ENCODE measurements around the gene HOXA13.

HOXA13 gene

DNA sequence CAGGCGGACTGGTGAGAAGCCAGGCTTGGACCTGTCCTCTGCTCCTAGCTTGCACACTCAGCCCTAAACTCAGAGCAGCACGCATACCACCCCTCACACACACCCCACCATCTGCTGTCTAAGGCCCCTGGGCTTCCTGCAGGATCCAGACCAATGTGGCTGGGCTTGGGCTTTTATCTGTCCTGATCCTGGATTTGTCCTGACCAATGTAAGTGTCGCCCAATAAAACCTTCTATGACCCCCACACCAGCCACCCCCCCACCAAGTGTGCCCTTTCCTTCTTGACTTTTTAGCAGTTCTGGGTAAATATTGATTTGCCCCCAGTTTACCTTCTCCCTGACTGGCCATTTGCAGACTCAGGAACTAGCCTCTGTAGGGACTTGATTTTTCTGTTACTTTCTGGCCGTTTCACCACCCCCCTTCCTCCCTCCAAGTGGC lies 1.7 kb upstream of the HOXA13 start:
- TF ChIP-seq, protein P1, sequence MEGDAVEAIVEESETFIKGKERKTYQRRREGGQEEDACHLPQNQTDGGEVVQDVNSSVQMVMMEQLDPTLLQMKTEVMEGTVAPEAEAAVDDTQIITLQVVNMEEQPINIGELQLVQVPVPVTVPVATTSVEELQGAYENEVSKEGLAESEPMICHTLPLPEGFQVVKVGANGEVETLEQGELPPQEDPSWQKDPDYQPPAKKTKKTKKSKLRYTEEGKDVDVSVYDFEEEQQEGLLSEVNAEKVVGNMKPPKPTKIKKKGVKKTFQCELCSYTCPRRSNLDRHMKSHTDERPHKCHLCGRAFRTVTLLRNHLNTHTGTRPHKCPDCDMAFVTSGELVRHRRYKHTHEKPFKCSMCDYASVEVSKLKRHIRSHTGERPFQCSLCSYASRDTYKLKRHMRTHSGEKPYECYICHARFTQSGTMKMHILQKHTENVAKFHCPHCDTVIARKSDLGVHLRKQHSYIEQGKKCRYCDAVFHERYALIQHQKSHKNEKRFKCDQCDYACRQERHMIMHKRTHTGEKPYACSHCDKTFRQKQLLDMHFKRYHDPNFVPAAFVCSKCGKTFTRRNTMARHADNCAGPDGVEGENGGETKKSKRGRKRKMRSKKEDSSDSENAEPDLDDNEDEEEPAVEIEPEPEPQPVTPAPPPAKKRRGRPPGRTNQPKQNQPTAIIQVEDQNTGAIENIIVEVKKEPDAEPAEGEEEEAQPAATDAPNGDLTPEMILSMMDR (IDR thresholded peaks at IDR 0.05; ENCODE audit: low read depth, low read length, missing control alignments) = no peak
- peak overlapping the region; percentile 46 for H3K4me3 ChIP-seq (replicated peaks; ENCODE audit: low read depth, low read length)
- no peak for DNase-seq (ENCODE audit: extremely low read depth, low read depth)

DNA sequence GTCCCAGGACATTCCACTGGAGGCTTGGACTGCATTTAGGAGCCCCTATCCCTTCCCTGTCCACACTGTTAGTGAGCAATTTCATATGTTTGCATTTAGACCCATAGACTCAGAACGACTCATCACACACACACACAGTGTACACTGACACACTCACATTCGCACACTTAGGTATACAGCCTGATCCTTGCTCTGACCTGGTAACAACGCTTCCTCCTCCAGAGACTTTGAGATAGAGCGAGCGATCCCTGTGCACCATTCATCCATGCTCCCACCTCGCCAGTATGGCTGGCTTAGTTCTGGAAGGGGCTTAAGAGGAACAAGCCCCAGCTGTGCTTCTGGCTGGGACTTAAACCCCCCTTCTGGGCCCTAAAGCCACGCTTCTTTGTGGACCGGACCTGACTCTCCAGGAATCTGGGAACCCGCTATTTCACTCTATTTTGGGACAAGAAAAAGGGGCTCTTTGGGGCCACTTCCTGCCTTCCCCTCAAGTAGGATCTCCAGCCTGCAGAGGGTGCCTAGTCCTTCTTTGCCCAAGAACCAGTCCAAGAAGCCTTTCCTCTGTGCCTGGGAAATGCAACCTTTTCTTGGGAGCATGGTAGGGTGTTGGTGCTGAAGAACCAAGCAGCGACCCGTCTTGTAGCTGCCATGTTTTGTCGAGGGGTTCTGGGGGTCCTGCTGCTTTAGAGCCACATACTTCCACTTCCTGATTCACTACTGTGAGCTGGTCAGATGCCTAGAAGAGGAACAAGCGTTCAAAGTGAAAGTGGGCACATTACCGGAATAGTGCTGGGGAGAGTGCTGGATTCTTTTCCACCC lies 1.1 kb upstream of the HOXA13 start:
- peak overlapping the region; percentile 46 for H3K4me3 ChIP-seq (replicated peaks; ENCODE audit: low read depth, low read length)
- no peak for DNase-seq (ENCODE audit: extremely low read depth, low read depth)

DNA sequence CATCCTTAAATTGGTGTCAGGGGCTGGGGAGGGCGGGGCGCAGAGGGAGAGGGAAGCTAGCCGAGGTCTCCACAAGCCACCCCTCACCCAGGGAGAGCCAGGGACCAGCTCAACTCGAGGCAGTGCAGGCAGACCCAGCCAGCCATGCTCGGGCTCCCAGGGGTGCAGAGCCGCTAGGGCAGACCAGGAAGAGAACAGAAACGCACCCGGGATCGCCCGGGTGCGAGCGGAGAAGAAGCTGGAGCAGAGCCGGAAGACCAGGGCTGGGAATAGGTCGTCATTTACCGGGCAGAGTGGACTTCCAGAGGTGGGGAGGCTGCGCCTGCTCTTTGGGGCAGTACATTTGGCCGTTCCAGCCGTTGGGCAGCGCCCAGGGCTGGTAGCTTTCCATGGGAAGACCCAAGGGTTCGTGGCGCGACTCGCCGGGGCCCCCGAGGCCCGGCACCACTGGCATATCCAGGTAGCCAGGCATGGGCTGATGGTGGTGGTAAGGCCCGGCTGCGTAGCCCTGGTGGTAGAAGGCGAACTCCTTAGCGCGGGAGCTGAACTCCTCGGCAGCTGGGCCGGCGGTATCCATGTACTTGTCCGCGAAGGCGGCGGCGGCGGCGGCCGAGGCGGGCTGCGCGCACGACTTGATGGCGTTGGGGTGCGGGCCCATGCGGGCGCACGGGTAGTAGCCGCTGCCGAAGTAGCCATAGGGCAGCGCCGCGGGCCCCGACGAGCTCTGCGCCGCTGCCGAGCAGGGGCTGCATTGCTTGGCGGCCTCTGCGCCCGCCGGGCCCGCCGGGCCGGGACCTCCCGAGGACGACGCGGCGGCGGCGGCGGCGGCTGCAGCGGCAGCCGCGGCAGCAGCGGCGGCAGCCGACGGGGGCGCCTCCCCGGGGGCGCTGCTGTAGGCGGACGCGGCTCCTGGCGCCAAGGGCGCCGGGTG lies 755 bp downstream of the HOXA13 start:
- TF ChIP-seq, protein P1 (IDR thresholded peaks at IDR 0.05; ENCODE audit: low read depth, low read length, missing control alignments) = no peak

More for the DNA sequence above, 1.1 kb upstream of the HOXA13 start:
- TF ChIP-seq, protein P1 (IDR thresholded peaks at IDR 0.05; ENCODE audit: low read depth, low read length, missing control alignments) = no peak

DNA sequence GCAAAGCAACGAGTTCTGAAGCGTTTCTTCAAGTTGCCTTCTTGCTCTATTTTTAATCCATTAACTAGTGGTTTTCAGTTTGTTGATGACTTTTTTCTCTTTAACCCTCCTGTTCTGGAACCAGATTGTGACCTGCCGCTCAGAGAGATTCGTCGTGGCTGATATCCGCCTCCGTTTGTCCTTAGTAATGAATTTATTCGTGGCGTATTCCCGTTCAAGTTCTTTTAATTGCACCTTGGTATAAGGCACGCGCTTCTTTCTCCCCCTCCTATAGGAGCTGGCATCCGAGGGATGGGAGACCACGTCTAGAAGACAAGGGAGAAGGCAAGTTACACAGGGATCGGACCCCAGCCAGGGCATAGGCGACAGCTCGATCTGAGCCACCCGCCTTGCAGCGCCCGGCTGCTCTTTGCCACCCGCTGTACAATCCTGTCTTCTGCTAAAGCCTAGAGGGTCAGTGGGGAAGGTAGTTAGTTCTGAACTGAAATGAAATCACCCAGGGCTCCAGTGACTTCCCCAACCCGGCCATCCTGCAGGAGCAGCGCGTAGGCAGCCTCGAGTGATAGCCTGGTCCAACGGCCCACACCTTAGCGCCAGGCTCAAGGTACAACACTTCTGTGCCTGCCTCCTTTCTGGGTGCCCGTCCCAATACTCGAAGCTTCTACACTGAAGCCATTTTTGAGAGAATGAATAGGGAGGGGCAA lies 1.6 kb downstream of the HOXA13 start:
- TF ChIP-seq, protein P1 (IDR thresholded peaks at IDR 0.05; ENCODE audit: low read depth, low read length, missing control alignments) = no peak
- peak overlapping the region; percentile 83 for H3K4me3 ChIP-seq (replicated peaks; ENCODE audit: low read depth, low read length)
- DNase-seq (ENCODE audit: extremely low read depth, low read depth) = no peak

More for the DNA sequence above, 755 bp downstream of the HOXA13 start:
- peak overlapping the region; percentile 83 for H3K4me3 ChIP-seq (replicated peaks; ENCODE audit: low read depth, low read length)
- DNase-seq (ENCODE audit: extremely low read depth, low read depth) = no peak

DNA sequence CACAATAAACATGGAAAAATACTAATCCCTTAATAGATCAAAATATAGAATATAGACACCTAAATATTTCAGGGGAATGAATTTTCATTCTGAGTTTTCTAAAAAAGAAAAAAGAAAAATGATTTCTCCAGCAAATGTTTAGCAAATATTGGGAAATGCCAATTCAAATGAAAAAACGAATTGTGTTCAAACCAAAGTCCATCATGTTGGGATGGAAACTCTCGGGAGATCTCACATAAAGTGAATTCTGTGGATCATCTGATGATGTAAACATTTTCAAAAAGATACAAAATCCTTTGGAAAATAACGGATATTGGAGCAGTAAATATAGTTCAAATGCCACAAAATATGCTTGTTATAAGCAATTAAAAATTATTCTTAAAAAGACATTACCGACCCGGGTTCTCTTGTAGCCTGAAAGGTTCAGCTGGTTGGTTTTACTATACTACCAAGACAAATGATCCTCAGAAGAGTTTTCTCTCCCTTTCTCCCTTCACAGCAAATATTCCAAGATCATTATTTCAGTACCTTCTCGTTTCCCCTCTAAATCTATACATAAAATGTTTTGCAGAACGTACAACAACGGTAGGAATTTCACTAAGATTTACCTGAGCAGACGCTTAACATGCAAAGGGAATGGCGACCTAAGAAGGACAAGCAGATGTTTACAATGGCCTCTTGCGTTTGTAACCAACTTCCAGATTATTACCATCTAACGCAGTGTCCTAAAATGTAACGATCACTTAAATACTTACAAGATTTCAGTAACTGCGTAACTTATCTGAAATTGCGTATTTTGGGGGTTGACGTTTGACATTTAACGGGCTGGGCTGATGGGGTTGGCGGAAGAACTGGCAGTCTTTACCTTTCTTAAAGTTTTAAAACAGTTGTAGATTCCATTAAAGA lies 2.5 kb downstream of the HOXA13 start:
- TF ChIP-seq, protein P1 (IDR thresholded peaks at IDR 0.05; ENCODE audit: low read depth, low read length, missing control alignments) = no peak
- no peak for DNase-seq (ENCODE audit: extremely low read depth, low read depth)
- peak overlapping the region; percentile 83 for H3K4me3 ChIP-seq (replicated peaks; ENCODE audit: low read depth, low read length)

Data from HFF-Myc (cell line).